Heart right ventricle (tissue), 16 donors: ENCODE results near the gene FEM1A. TPM values are rescaled to one million over a fixed set of nuclear protein-coding genes. Genes with fewer than 3 reads are reported as not detected.

Experiments used
- ATAC-seq, 8 donors: fragments of 200-7000 bp; cut with Tn5 transposase; one replicate each; pipeline ENCODE4 v1.9.1; 2020; ENCODE audit warnings: mild to moderate bottlenecking in 8 of 8, moderate library complexity in 8 of 8, moderate number of reproducible peaks in 1 of 8
- DNase-seq, 2 donors: peaks; one replicate each; pipeline ENCODE4 v3.0.0-alpha.2; 2020
- H3K27ac ChIP-seq, 10 donors: fragments of 200-600 bp; sonication (generic) in 2 of 10; one replicate each; pipeline versions ENCODE4 v1.5.0 to v1.8.0; 2020 to 2022; ENCODE audit warnings: mild to moderate bottlenecking in 3 of 10
- H3K27me3 ChIP-seq, 7 donors: fragments of 200-600 bp; one replicate each; pipeline ENCODE4 v1.8.0; 2021 to 2022; ENCODE audit warnings: mild to moderate bottlenecking in 2 of 7
- H3K36me3 ChIP-seq, 9 donors: fragments of 200-600 bp; sonication (generic) in 1 of 9; one replicate each; pipeline versions ENCODE4 v1.5.0 to v1.8.0; 2020 to 2022; ENCODE audit warnings: mild to moderate bottlenecking in 2 of 9
- H3K4me1 ChIP-seq, 9 donors: fragments of 200-600 bp; sonication (generic) in 1 of 9; one replicate each; pipeline versions ENCODE4 v1.5.0 to v1.8.0; 2020 to 2022; ENCODE audit warnings: mild to moderate bottlenecking in 4 of 9
- H3K4me3 ChIP-seq, 10 donors: fragments of 200-600 bp; sonication (generic) in 2 of 10; one replicate each; pipeline versions ENCODE4 v1.5.0 to v1.8.0; 2020 to 2022; ENCODE audit warnings: mild to moderate bottlenecking in 7 of 10, moderate library complexity in 2 of 10
- H3K9me3 ChIP-seq, 11 donors: fragments of 200-600 bp in 10 of 11; sonication (generic) in 2 of 11; one replicate each; pipeline versions ENCODE4 v1.5.0 to v1.8.0; 2013 to 2022; ENCODE audit warnings: mild to moderate bottlenecking in 2 of 11, control low read depth in 1 of 11, moderate library complexity in 1 of 11
- WGBS, 2 donors: extraction: QIAGEN DNeasy Blood & Tissue Kit; methylation state at CpG; one replicate each; pipeline ENCODE4 v1.1.7; 2013; ENCODE audit warnings: inconsistent platforms in 1 of 2; 5-methylcytosine and 5-hydroxymethylcytosine counted together
- intact Hi-C, 10 donors: fragments of 100-400 bp; cut with DNase I; formaldehyde crosslinking; loops; one replicate each; pipeline versions ENCODE4 v1.11.1 to v1.14.2; 2022
- polyA plus RNA-seq, 2 donors: library from polyadenylated mRNA; stranded (reverse); fragments of 200-250 nt; gene quantifications; one replicate each; pipeline ENCODE4 v1.2.3, GENCODE V29; 2013
- total RNA-seq, 10 donors: library from RNA; stranded (reverse); fragmentation: NEBNext Ultra II Directional in 3 of 10; extraction: Animal tissue kit (Norgen Biotek cat#: 25700) in 3 of 10; gene quantifications; one replicate each; pipeline versions ENCODE4 v1.2.1 to v1.2.4, GENCODE V29; 2021 to 2023
- TF ChIP-seq, protein P1 (sequence below), 9 donors: fragments of 200-600 bp; sonication (generic) in 2 of 9; IDR thresholded peaks; one replicate each; pipeline versions ENCODE4 v1.5.0 to v1.8.0; 2021 to 2022; ENCODE audit warnings: antibody characterized with exemption in 9 of 9, mild to moderate bottlenecking in 5 of 9, moderate library complexity in 1 of 9
- donor health status: Arrhythmogenic right ventricular cardiomyopathy.
- donor health status: ischemic (EF 13 %, LVEDD 7.1; RV severe dilation, severe dysfunction).
- donor health status: healthy with polysubstance abuse.
- donor health status: DM: no; HTN: yes; CAD: no.
- donor health status: DM: no; HTN: no; CAD: no.
- donor health status: ischemic (EF 25% LVEDD 6.9; RV normal size, moderate dysfunction).
- donor health status: ischemic (EF 25% LVEDD 5.7; RV mildly dilated, moderate dysfunction).
- donor health status: healthy.
- donor health status: DM: yes; HTN: yes; CAD: no.
- donor health status: Ischemic cardiomyopathy.
- donor health status: ischemic (EF 35%, LVEDD 5.7; RV mildly dilated, moderate dysfunction).
- donor health status: nonischemic (EF 11% LVEDD 7.7; RV severe dilation, severe dysfunction).
- donor health status: DM: yes; HTN: yes; CAD: no.
- donor health status: PGD.
- donor health status: ischemic (EF 29% LVEDD 5.4; RV normal size, mild dysfunction).
- donor health status: nonischemic (EF 23%, LVEDD 6.1; RV moderate dilation, normal function).

FEM1A gene
- total and polyA plus RNA-seq, 12 donors, result 14.4 to 51.6 (median 47.7) TPM

DNA sequence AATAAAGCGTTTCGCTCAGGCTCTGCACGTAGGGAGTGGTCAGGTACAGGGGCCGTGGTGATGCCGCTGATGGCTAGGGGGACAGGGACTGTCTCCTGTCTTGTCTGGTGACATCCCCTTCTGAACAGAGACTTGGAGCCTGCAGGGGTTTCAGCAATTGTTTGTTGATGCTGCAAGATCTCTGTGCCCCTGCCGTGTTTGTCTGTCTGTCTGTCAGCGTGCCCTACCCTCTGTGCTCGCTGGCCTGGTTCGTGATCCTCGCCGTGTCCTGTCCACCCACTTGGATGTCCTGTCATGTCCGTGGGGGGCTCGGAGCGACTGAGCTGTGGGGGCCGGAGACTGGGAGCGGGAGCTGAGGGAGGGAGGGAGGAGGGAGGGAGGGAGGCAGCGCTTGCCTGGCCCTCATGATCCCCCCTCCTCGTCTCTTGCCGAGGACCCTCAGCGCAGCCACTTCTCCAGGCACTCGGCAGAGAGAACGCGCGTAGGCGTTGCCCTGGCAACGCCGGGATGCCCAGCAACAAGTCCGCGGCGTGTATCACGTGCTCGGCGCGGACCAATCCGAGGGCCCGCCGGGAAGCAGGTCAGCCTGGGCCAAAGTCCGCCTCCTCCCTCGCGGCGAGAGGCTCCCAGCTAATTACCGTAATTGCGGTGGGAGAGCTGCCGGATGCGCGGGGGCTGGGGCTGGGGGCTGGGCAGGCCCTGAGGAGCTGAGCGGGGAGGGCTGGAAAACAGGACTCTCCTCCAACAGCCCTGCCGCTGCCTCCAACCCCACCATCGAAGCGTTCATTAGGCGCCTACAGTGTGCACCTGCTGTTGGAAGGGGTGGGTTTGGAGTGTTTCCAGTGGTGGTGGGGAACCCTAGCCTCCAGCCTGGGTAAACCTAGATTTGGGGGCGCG is 31.9 kb upstream of the FEM1A start:
- H3K36me3 ChIP-seq, result no peaks in the 10 kb centered on the region
- H3K9me3 ChIP-seq, result peaks cover 0 to 8% (median 0%) of the 10 kb centered on the region in 11 donors
- H3K27me3 ChIP-seq, result peaks cover 0 to 42% (median 10%) of the 10 kb centered on the region in 7 donors
- TF ChIP-seq, protein P1, sequence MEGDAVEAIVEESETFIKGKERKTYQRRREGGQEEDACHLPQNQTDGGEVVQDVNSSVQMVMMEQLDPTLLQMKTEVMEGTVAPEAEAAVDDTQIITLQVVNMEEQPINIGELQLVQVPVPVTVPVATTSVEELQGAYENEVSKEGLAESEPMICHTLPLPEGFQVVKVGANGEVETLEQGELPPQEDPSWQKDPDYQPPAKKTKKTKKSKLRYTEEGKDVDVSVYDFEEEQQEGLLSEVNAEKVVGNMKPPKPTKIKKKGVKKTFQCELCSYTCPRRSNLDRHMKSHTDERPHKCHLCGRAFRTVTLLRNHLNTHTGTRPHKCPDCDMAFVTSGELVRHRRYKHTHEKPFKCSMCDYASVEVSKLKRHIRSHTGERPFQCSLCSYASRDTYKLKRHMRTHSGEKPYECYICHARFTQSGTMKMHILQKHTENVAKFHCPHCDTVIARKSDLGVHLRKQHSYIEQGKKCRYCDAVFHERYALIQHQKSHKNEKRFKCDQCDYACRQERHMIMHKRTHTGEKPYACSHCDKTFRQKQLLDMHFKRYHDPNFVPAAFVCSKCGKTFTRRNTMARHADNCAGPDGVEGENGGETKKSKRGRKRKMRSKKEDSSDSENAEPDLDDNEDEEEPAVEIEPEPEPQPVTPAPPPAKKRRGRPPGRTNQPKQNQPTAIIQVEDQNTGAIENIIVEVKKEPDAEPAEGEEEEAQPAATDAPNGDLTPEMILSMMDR (IDR thresholded peaks at IDR 0.05), result no peak
- peak; percentile 96 to 99 (median 98) for ATAC-seq
- peak overlapping the region in 9 of 10 donors; percentile 14 to 50 (median 41) for H3K4me3 ChIP-seq
- H3K27ac ChIP-seq, result no peak overlapping the region
- DNase-seq, result peak; percentile 87 to 89
- H3K4me1 ChIP-seq, result peaks cover 5 to 16% (median 11%) of the 10 kb centered on the region in 9 donors
- intact Hi-C loops, result no loop called here
- 2 to 3% methylated on average over 49 to 53 of the region's 53 CpGs for WGBS, 2 donors

DNA sequence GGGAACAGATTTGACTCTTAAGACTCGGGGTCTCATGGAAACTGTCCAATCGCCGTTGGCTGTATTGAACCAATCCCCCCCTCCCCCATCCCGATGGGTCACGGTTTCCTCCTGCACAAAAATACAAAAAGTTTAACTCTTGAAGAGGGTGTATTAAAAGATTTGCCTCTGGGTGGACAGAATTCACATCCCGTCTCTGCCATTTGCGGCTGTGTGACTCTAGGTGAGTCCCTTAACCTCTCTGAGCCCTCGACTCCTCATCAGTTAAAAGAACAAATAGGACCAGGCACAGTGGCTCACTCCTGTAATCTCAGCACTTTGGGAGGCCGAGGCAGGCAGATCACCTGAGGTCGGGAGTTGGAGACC is 31.3 kb upstream of the FEM1A start:
- peaks cover 0 to 42% (median 10%) of the 10 kb centered on the region in 7 donors for H3K27me3 ChIP-seq
- WGBS, 2 donors, result 40 to 41% methylated on average over 10 of the region's 10 CpGs
- no peak overlapping the region for H3K27ac ChIP-seq
- DNase-seq, result no peak
- peak overlapping the region in 9 of 10 donors; percentile 14 to 50 (median 41) for H3K4me3 ChIP-seq
- peaks cover 5 to 16% (median 11%) of the 10 kb centered on the region in 9 donors for H3K4me1 ChIP-seq
- H3K9me3 ChIP-seq, result peaks cover 0 to 8% (median 0%) of the 10 kb centered on the region in 11 donors
- no peak for ATAC-seq
- no peaks in the 10 kb centered on the region for H3K36me3 ChIP-seq
- intact Hi-C loops, result no loop called here
- TF ChIP-seq, protein P1 (IDR thresholded peaks at IDR 0.05), result no peak

DNA sequence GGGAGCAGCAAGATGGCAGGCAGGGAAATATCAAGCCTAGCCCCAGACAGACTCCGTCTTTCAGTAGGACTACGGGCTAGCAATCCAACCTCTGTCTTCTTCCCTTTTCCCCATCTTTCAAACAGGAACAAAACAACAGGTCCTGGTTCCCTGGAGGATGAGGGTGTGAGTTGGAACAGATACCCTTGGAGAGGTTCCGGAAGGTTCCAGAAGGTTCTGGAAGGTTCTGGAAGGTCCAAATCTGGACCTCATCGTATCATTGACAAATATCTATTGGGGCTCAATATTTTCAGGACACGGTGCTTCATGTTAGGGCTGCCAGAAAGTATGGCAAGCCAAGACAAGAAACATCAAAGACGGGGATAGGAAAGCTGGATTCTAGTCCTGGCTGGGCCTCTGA is 28.5 kb upstream of the FEM1A start:
- H3K9me3 ChIP-seq, result peaks cover 0 to 8% (median 0%) of the 10 kb centered on the region in 11 donors
- H3K4me1 ChIP-seq, result peaks cover 5 to 16% (median 11%) of the 10 kb centered on the region in 9 donors
- H3K36me3 ChIP-seq, result no peaks in the 10 kb centered on the region
- DNase-seq, result no peak
- intact Hi-C loops, result no loop called here
- TF ChIP-seq, protein P1 (IDR thresholded peaks at IDR 0.05), result no peak
- ATAC-seq, result no peak
- 75% methylated on average over 6 of the region's 6 CpGs for WGBS, 2 donors
- H3K27me3 ChIP-seq, result peaks cover 0 to 42% (median 10%) of the 10 kb centered on the region in 7 donors
- H3K27ac ChIP-seq, result no peak overlapping the region
- no peak overlapping the region for H3K4me3 ChIP-seq

DNA sequence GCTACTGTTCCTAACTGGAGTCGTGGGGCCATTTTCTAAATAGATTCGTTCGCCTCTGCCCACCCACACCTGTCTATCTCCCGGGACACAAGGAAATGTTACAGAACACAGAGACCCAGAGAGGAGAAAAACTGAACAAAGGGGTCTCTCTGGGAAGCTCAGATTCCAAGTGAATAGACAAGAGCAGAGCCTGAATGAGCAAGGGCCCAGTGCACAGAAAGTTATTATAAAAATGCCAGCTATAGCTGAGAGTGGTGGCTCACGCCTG is 27.2 kb upstream of the FEM1A start:
- peaks cover 5 to 14% (median 10%) of the 10 kb centered on the region in 9 donors for H3K4me1 ChIP-seq
- peaks cover 0 to 36% (median 10%) of the 10 kb centered on the region in 7 donors for H3K27me3 ChIP-seq
- H3K4me3 ChIP-seq, result no peak overlapping the region
- ATAC-seq, result no peak
- no peak overlapping the region for H3K27ac ChIP-seq
- no peak for DNase-seq
- no peaks in the 10 kb centered on the region for H3K36me3 ChIP-seq
- TF ChIP-seq, protein P1 (IDR thresholded peaks at IDR 0.05), result no peak
- intact Hi-C loops, result no loop called here
- WGBS, 2 donors, result 61 to 63% methylated on average over 5 of the region's 5 CpGs
- H3K9me3 ChIP-seq, result peaks cover 0 to 4% (median 0%) of the 10 kb centered on the region in 11 donors
